HT1080 (cell line): ENCODE measurements around the gene MRPL21. TPM values are rescaled to one million over a fixed set of nuclear protein-coding genes. Genes with fewer than 3 reads are reported as not detected.
"Not testable (repeated sequence)": the region's sequence is repeated elsewhere in the genome, so short reads cannot be mapped to it uniquely, and the experiment has no call there.

Experiments
- DNase-seq: peaks from one replicate; pipeline ENCODE4 v3.0.0-alpha.2; 2015; ENCODE audit warnings: low read depth
- total RNA-seq: library from RNA; depleted of rRNA; stranded (reverse); fragments of >200 nt; shearing (Covaris generic); gene quantifications from 2 replicates; pipeline ENCODE4 v1.2.3, GENCODE V29; 2014

The MRPL21 gene
- total RNA-seq, 1 experiment from 2014 or later: 163 TPM

GRCh38 chr11:68913188-68913587 lies 9.6 kb upstream of the MRPL21 start:
- DNase-seq: no peak

- DNase-seq: no peak
Observed at GRCh38 chr11:68912254-68912653, 8.6 kb upstream of the MRPL21 start.

GRCh38 chr11:68911731-68912130 lies 8.1 kb upstream of the MRPL21 start:
- no peak for DNase-seq

GRCh38 chr11:68910965-68911364 lies 7.3 kb upstream of the MRPL21 start:
- DNase-seq: no peak

GRCh38 chr11:68908273-68908672 lies 4.6 kb upstream of the MRPL21 start:
- no peak for DNase-seq

- no peak for DNase-seq
Observed at GRCh38 chr11:68905421-68906360, 2.1 kb upstream of the MRPL21 start.

- peak; percentile 30 for DNase-seq
Observed at GRCh38 chr11:68904248-68904847, 716 bp upstream of the MRPL21 start.

- DNase-seq: no peak
Observed at GRCh38 chr11:68900835-68901381, 2.7 kb downstream of the MRPL21 start.

GRCh38 chr11:68897441-68897840 lies 6.2 kb downstream of the MRPL21 start:
- DNase-seq: no peak

- DNase-seq: no peak
Observed at GRCh38 chr11:68896171-68896959, 7.3 kb downstream of the MRPL21 start.

- DNase-seq: no peak
Observed at GRCh38 chr11:68893282-68893681, 10.3 kb downstream of the MRPL21 start.

- DNase-seq: no peak
Observed at GRCh38 chr11:68892576-68892975, 11.1 kb downstream of the MRPL21 start.

- DNase-seq: no peak
Observed at GRCh38 chr11:68891351-68891948, 12.2 kb downstream of the MRPL21 start.

GRCh38 chr11:68890490-68891231 lies 13.0 kb downstream of the MRPL21 start:
- no peak for DNase-seq

GRCh38 chr11:68889948-68890446 lies 13.6 kb downstream of the MRPL21 start:
- DNase-seq: no peak

GRCh38 chr11:68884827-68885226 lies 18.8 kb downstream of the MRPL21 start:
- not testable (repeated sequence) for DNase-seq

- DNase-seq: no peak
Observed at GRCh38 chr11:68882391-68882790, 21.2 kb downstream of the MRPL21 start.

GRCh38 chr11:68881320-68881719 lies 22.3 kb downstream of the MRPL21 start:
- no peak for DNase-seq

- DNase-seq: no peak
Observed at GRCh38 chr11:68880851-68881250, 22.8 kb downstream of the MRPL21 start.

- no peak for DNase-seq
Observed at GRCh38 chr11:68878022-68878421, 25.6 kb downstream of the MRPL21 start.
